ENCODE data around the gene DDB1. TPM values are rescaled to one million over a fixed set of nuclear protein-coding genes. Genes with fewer than 3 reads are reported as not detected.

DDB1 gene
- total and polyA plus RNA-seq, 2 experiments from 2014 or later = 286 to 321 TPM

- TF ChIP-seq, protein P1, sequence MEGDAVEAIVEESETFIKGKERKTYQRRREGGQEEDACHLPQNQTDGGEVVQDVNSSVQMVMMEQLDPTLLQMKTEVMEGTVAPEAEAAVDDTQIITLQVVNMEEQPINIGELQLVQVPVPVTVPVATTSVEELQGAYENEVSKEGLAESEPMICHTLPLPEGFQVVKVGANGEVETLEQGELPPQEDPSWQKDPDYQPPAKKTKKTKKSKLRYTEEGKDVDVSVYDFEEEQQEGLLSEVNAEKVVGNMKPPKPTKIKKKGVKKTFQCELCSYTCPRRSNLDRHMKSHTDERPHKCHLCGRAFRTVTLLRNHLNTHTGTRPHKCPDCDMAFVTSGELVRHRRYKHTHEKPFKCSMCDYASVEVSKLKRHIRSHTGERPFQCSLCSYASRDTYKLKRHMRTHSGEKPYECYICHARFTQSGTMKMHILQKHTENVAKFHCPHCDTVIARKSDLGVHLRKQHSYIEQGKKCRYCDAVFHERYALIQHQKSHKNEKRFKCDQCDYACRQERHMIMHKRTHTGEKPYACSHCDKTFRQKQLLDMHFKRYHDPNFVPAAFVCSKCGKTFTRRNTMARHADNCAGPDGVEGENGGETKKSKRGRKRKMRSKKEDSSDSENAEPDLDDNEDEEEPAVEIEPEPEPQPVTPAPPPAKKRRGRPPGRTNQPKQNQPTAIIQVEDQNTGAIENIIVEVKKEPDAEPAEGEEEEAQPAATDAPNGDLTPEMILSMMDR (IDR thresholded peaks at IDR 0.05; ENCODE audit: low read depth, low read length) = no peak
- H3K36me3 ChIP-seq = no peaks in the 10 kb centered on the region
Observed at GRCh38 chr11:61353131-61354067, 20.5 kb upstream of the DDB1 start.

DNA sequence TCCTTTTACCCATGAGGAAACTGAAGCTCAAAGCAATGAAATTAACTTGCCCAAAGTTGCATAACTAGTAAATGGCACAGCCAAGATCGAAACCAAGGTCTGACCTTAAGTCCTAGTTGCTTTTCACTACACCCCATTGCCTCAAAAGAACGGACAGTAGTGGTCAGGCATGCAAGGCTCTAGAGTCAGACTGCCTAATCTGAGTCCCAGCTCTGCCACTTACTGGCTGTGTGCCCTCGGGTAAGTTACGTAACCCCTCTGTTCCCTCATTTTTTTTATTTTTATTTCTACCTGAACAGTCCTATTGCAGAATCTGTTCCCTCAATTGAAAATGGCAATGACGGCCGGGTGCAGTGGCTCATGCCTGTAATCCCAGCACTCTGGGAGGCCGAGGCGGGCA is 19.1 kb upstream of the DDB1 start:
- Histone ChIP-seq H3K27ac (no peak overlapping the region), H3K4me1 (ENCODE audit: low read depth) (no peaks in the 10 kb centered on the region), H3K9me3 (ENCODE audit: low read depth) (no peaks in the 10 kb centered on the region), H3K27me3 (no peaks in the 10 kb centered on the region), H3K4me3 (no peak overlapping the region), H3K36me3 (no peaks in the 10 kb centered on the region)
- TF ChIP-seq, protein P1 (IDR thresholded peaks at IDR 0.05; ENCODE audit: low read depth, low read length) = no peak
- no peak for DNase-seq (ENCODE audit: low read depth in 1 of 2, low spot score in 1 of 2)

More at GRCh38 chr11:61353131-61354067, 20.5 kb upstream of the DDB1 start:
- Histone ChIP-seq H3K4me3 (no peak overlapping the region), H3K27me3 (no peaks in the 10 kb centered on the region), H3K27ac (no peak overlapping the region), H3K4me1 (ENCODE audit: low read depth) (no peaks in the 10 kb centered on the region), H3K9me3 (ENCODE audit: low read depth) (no peaks in the 10 kb centered on the region)
- DNase-seq (ENCODE audit: low read depth in 1 of 2, low spot score in 1 of 2) = no peak

- DNase-seq (ENCODE audit: low read depth in 1 of 2, low spot score in 1 of 2) = no peak
- TF ChIP-seq, protein P1 (IDR thresholded peaks at IDR 0.05; ENCODE audit: low read depth, low read length) = no peak
- Histone ChIP-seq H3K4me1 (ENCODE audit: low read depth) (no peaks in the 10 kb centered on the region), H3K4me3 (no peak overlapping the region), H3K9me3 (ENCODE audit: low read depth) (no peaks in the 10 kb centered on the region), H3K27me3 (no peaks in the 10 kb centered on the region), H3K36me3 (no peaks in the 10 kb centered on the region), H3K27ac (no peak overlapping the region)
Observed at GRCh38 chr11:61350803-61351202, 17.9 kb upstream of the DDB1 start.

DNA sequence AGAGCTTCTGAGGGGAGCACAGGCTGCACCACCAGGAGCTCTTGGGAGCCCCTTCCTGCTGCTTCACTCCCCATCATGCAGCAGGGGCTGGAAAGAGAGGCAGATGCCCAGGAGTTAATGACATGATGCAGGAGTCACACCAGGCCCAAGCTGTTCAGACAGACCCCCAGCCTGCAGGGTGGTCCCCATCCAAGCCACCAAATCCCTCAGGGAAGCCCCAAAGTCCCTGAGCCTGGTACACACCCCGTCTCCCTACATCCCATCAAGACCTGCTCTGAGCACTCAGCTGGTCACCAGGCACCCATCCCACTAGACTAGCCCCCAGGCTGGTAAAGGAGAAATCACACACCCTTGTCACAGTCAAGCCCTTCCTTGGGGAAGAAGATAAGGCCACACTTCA is 17.4 kb upstream of the DDB1 start:
- DNase-seq (ENCODE audit: low read depth in 1 of 2, low spot score in 1 of 2) = no peak
- Histone ChIP-seq H3K27me3 (no peaks in the 10 kb centered on the region), H3K27ac (no peak overlapping the region), H3K4me1 (ENCODE audit: low read depth) (no peaks in the 10 kb centered on the region), H3K36me3 (no peaks in the 10 kb centered on the region), H3K4me3 (no peak overlapping the region), H3K9me3 (ENCODE audit: low read depth) (no peaks in the 10 kb centered on the region)
- TF ChIP-seq, protein P1 (IDR thresholded peaks at IDR 0.05; ENCODE audit: low read depth, low read length) = no peak

- TF ChIP-seq, protein P1 (IDR thresholded peaks at IDR 0.05; ENCODE audit: low read depth, low read length) = no peak
- no peak overlapping the region for H3K27ac ChIP-seq
- no peaks in the 10 kb centered on the region for H3K9me3 ChIP-seq (ENCODE audit: low read depth)
- H3K4me3 ChIP-seq = no peak overlapping the region
- H3K27me3 ChIP-seq = no peaks in the 10 kb centered on the region
- DNase-seq (ENCODE audit: low read depth in 1 of 2, low spot score in 1 of 2) = no peak
- H3K36me3 ChIP-seq = no peaks in the 10 kb centered on the region
- no peaks in the 10 kb centered on the region for H3K4me1 ChIP-seq (ENCODE audit: low read depth)
Observed at GRCh38 chr11:61349916-61350315, 17.0 kb upstream of the DDB1 start.
